PC-3 (cell line): ENCODE results near the gene MTF2. TPM values are rescaled to one million over a fixed set of nuclear protein-coding genes. Genes with fewer than 3 reads are reported as not detected.

Experiments used
- ATAC-seq: fragments of 200-7000 bp; cut with Tn5 transposase; 2 replicates; pipeline ENCODE4 v1.9.1; 2020; ENCODE audit warnings: mild to moderate bottlenecking, moderate library complexity
- BruUV-seq: library from RNA; stranded (reverse); fragments of 400-500 nt; replicated peaks from 2 replicates; lab custom pipeline; 2021; lab: Mats Ljungman, UMichigan
- CTCF ChIA-PET: fragments of 300-600 bp; sonication (Branson Sonifier 250); formaldehyde crosslinking; loops from one replicate; lab custom pipeline; 2022; ENCODE audit warnings: antibody characterized with exemption; lab: Charles Lee
- POLR2A ChIA-PET: fragments of 300-600 bp; sonication (Branson Sonifier 250); formaldehyde crosslinking; loops from one replicate; lab custom pipeline; 2022; ENCODE audit warnings: antibody characterized with exemption; ENCODE audit not compliant: unreplicated experiment; lab: Charles Lee
- DNase-seq: peaks from one replicate; pipeline ENCODE4 v3.0.0-alpha.2; 2015
- H2AFZ ChIP-seq: fragments of 300-600 bp; sonication (generic); 2 replicates; pipeline ENCODE4 v1.6.0; 2016; ENCODE audit warnings: antibody characterized with exemption, low read length
- H3F3A ChIP-seq: fragments of 300-600 bp; sonication (generic); one replicate; pipeline ENCODE4 v1.6.0; 2017; ENCODE audit warnings: antibody characterized with exemption, low read length, control low read depth, mild to moderate bottlenecking; ENCODE audit not compliant: unreplicated experiment
- H3K27ac ChIP-seq: fragments of 300-600 bp; sonication (generic); 2 replicates; pipeline ENCODE4 v1.5.1; 2016; ENCODE audit warnings: mild to moderate bottlenecking, low read length
- H3K27me3 ChIP-seq: fragments of 300-600 bp; sonication (generic); 2 replicates; pipeline ENCODE4 v1.6.1; 2016; ENCODE audit warnings: low read length, mixed read lengths
- H3K36me3 ChIP-seq: fragments of 300-600 bp; sonication (generic); 2 replicates; pipeline ENCODE4 v1.6.1; 2016; ENCODE audit warnings: low read depth, mixed run types, low read length, mixed read lengths
- H3K4me1 ChIP-seq: fragments of 300-600 bp; sonication (generic); 2 replicates; pipeline ENCODE4 v1.5.1; 2016; ENCODE audit warnings: low read length; ENCODE audit not compliant: insufficient read depth
- H3K4me2 ChIP-seq: fragments of 300-600 bp; sonication (generic); 2 replicates; pipeline ENCODE4 v1.6.0; 2016; ENCODE audit warnings: low read length
- H3K4me3 ChIP-seq: fragments of 300-600 bp; sonication (generic); 2 replicates; pipeline ENCODE4 v1.5.1; 2016; ENCODE audit warnings: mild to moderate bottlenecking, low read length, mixed read lengths
- H3K79me2 ChIP-seq: fragments of 300-600 bp; sonication (generic); 2 replicates; pipeline ENCODE4 v1.6.1; 2017; ENCODE audit warnings: low read length, mixed read lengths
- H3K9ac ChIP-seq: fragments of 300-600 bp; sonication (generic); 2 replicates; pipeline ENCODE4 v1.6.0; 2016; ENCODE audit warnings: mild to moderate bottlenecking, low read length
- H3K9me2 ChIP-seq: fragments of 300-600 bp; sonication (generic); replicated peaks from 2 replicates; pipeline ENCODE4 v1.6.1; 2016; ENCODE audit warnings: mixed run types, low read length, mixed read lengths
- H3K9me3 ChIP-seq: fragments of 300-600 bp; sonication (generic); 2 replicates; pipeline ENCODE4 v1.6.1; 2016; ENCODE audit warnings: low read length, mixed read lengths
- H4K20me1 ChIP-seq: fragments of 300-600 bp; sonication (generic); 2 replicates; pipeline ENCODE4 v1.6.1; 2016; ENCODE audit warnings: low read length, mixed read lengths
- CTCF ChIP-seq: fragments of 300-600 bp; sonication (generic); conservative IDR thresholded peaks from 2 replicates; pipeline ENCODE4 v1.5.1; 2017; ENCODE audit warnings: antibody characterized with exemption, low read depth, mild to moderate bottlenecking, low read length
- EZH2 ChIP-seq: fragments of 300-600 bp; sonication (generic); IDR thresholded peaks from one replicate; pipeline ENCODE4 v1.6.1; 2017; ENCODE audit warnings: antibody characterized with exemption, mild to moderate bottlenecking, low read length; ENCODE audit not compliant: unreplicated experiment
- EZH2phosphoT487 ChIP-seq: fragments of 300-600 bp; sonication (generic); IDR thresholded peaks from 2 replicates; pipeline ENCODE4 v1.6.1; 2018; ENCODE audit warnings: mild to moderate bottlenecking, antibody characterized with exemption, low read length, borderline replicate concordance
- intact Hi-C: fragments of 100-400 bp; cut with micrococcal nuclease; formaldehyde crosslinking; loops from 2 replicates; pipeline ENCODE4 v1.9.0; 2023
- total RNA-seq: library from RNA; depleted of rRNA; stranded (reverse); fragments of >200 nt; gene quantifications from 2 replicates; pipeline ENCODE4 v1.2.3, GENCODE V29; 2014

The MTF2 gene
- total RNA-seq, 1 experiment from 2014 or later = 25.3 TPM

- DNase-seq (no peak), ATAC-seq (no peak)
- no peak overlapping the region for H3K4me2 ChIP-seq
- ChIA-PET CTCF (no interaction called here), POLR2A (no interaction called here)
- no peaks in the 10 kb centered on the region for H3K79me2 ChIP-seq
- H3K4me1 ChIP-seq = no peaks in the 10 kb centered on the region
- no peak overlapping the region for H2AFZ ChIP-seq
- no peaks in the 10 kb centered on the region for H3K9me3 ChIP-seq
- H3K36me3 ChIP-seq = no peaks in the 10 kb centered on the region
- no peak for TF ChIP-seq EZH2phosphoT487
- TF ChIP-seq CTCF = no peak
- TF ChIP-seq EZH2 = no peak
- no peak overlapping the region for H3K27ac ChIP-seq
- H4K20me1 ChIP-seq = no peaks in the 10 kb centered on the region
- H3F3A ChIP-seq = no peaks in the 10 kb centered on the region
- no peaks in the 10 kb centered on the region for H3K27me3 ChIP-seq
- no TSS peak for BruUV-seq
- H3K9ac ChIP-seq = no peak overlapping the region
- H3K9me2 ChIP-seq = 0 out of 2 replicates have a peak, but pooled peaks cover 5% of the 10 kb centered on the region
- intact Hi-C loops = no loop called here
- no peak overlapping the region for H3K4me3 ChIP-seq
These were observed 44.7 kb upstream of the MTF2 start for GRCh38 chr1:93034397-93034796.

- DNase-seq (no peak), ATAC-seq (no peak)
- ChIA-PET CTCF (no interaction called here), POLR2A (no interaction called here)
- Histone ChIP-seq H3F3A (no peaks in the 10 kb centered on the region), H3K27me3 (no peaks in the 10 kb centered on the region), H3K9me2 (0 out of 2 replicates have a peak, but pooled peaks cover 5% of the 10 kb centered on the region), H3K36me3 (no peaks in the 10 kb centered on the region), H3K4me1 (no peaks in the 10 kb centered on the region), H3K9ac (no peak overlapping the region), H4K20me1 (no peaks in the 10 kb centered on the region), H3K79me2 (no peaks in the 10 kb centered on the region), H3K4me2 (no peak overlapping the region), H3K27ac (no peak overlapping the region), H2AFZ (no peak overlapping the region), H3K4me3 (no peak overlapping the region), H3K9me3 (no peaks in the 10 kb centered on the region)
- no TSS peak for BruUV-seq
- intact Hi-C loops = no loop called here
- TF ChIP-seq EZH2 = no peak
- no peak for TF ChIP-seq EZH2phosphoT487
- no peak for TF ChIP-seq CTCF
These were observed 42.4 kb upstream of the MTF2 start for GRCh38 chr1:93036672-93037071.

- Histone ChIP-seq H3K27me3 (no peaks in the 10 kb centered on the region), H3F3A (no peaks in the 10 kb centered on the region), H3K79me2 (no peaks in the 10 kb centered on the region), H3K9me2 (no peaks in the 10 kb centered on the region), H2AFZ (no peak overlapping the region), H3K36me3 (no peaks in the 10 kb centered on the region), H3K27ac (no peak overlapping the region), H3K4me1 (no peaks in the 10 kb centered on the region), H3K4me3 (no peak overlapping the region), H3K9ac (no peak overlapping the region), H4K20me1 (no peaks in the 10 kb centered on the region), H3K9me3 (no peaks in the 10 kb centered on the region), H3K4me2 (no peak overlapping the region)
- ChIA-PET POLR2A (interaction anchor here (0.6 kb wide), 1 partner anchor 540 kb away, joined by 5 read pairs; no protein-coding TSS in a partner anchor), CTCF (no interaction called here)
- intact Hi-C loops = no loop called here
- BruUV-seq = no TSS peak
- ATAC-seq (no peak), DNase-seq (no peak)
- no peak for TF ChIP-seq EZH2phosphoT487
- TF ChIP-seq CTCF = no peak
- TF ChIP-seq EZH2 = no peak
These were observed 36.7 kb upstream of the MTF2 start for GRCh38 chr1:93042187-93043056.
